ENCODE measurements around the gene LRRC47.

LRRC47 gene

GRCh38 chr1:3730543-3731247 is 65.6 kb downstream of the LRRC47 start:
- DNase-seq: no peak

GRCh38 chr1:3729594-3730542 is 66.4 kb downstream of the LRRC47 start:
- no peak for DNase-seq

Measured in activated CD4-positive, alpha-beta T cell treated with anti-CD3 and anti-CD28 coated beads for 4 hours (primary cell).